ENCODE results near the gene KRT14. TPM values are rescaled to one million over a fixed set of nuclear protein-coding genes. Genes with fewer than 3 reads are reported as not detected.

KRT14 gene
- total and polyA plus RNA-seq, 2 of the 4 experiments (the other 2 are of a cell fraction): not detected

DNA sequence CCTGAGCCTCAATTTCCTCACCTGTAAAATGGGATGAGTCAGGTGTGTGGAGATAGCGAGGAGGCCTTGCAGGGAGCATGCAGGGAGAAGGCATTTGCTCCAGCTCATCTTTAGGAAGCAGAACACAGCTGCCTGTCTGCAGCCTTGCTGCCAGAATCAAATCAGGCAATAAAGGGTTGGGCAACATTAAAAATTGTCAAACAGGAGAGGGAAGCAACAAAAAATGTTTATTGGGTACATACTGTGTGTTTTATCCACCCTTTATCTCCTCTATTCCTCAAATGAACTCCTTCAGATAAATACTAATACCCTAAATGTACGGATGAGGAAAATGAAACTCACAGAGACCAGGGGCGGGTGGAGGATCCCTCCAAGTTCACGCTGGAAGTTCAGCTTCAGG lies 13.6 kb upstream of the KRT14 start:
- intact Hi-C loops (cut with micrococcal nuclease): no loop called here
- ATAC-seq (ENCODE audit: low read depth) (no peak), DNase-seq (no peak)
- H2AK9ac ChIP-seq (replicated peaks; ENCODE audit: low read depth, low read length, poor library complexity): no peak overlapping the region
- H3K4me3 ChIP-seq (ENCODE audit: insufficient read depth, low read depth, low read length): no peak overlapping the region
- H3K27ac ChIP-seq (ENCODE audit: insufficient read depth, low read length): no peak overlapping the region
- H2BK20ac ChIP-seq (ENCODE audit: low read depth, low read length): no peak overlapping the region
- H2AFZ ChIP-seq (replicated peaks; ENCODE audit: low read length, poor library complexity): no peak overlapping the region
- no peaks in the 10 kb centered on the region for H3K79me1 ChIP-seq (ENCODE audit: low read depth in 1 of 2, low read length in 2 of 2)
- no peak overlapping the region for H3K23ac ChIP-seq (ENCODE audit: low read depth, low read length)
- no peak overlapping the region for H2BK15ac ChIP-seq (ENCODE audit: low read depth, low read length)
- peaks cover 50% of the 10 kb centered on the region for H3K27me3 ChIP-seq (ENCODE audit: control insufficient read depth, insufficient read depth, low read length)
- no peaks in the 10 kb centered on the region for H3K9me3 ChIP-seq (ENCODE audit: control insufficient read depth, insufficient read depth, low read length)
- no peak overlapping the region for H3K14ac ChIP-seq (replicated peaks; ENCODE audit: low read depth, low read length)
- no peak overlapping the region for H2AK5ac ChIP-seq (ENCODE audit: low read depth, low read length)
- H2BK120ac ChIP-seq (ENCODE audit: low read depth, low read length): no peak overlapping the region
- H4K5ac ChIP-seq (ENCODE audit: low read depth, low read length): no peak overlapping the region
- H3K18ac ChIP-seq (ENCODE audit: low read depth, low read length): no peak overlapping the region
- H3K36me3 ChIP-seq (ENCODE audit: control insufficient read depth, insufficient read depth, low read length): no peaks in the 10 kb centered on the region
- CTCF ChIA-PET: interaction anchor here (1.3 kb wide), 1 partner anchor 51 kb away, joined by 4 read pairs; no protein-coding TSS in a partner anchor
- H3K9ac ChIP-seq (ENCODE audit: low read depth, low read length): no peak overlapping the region
- H3K4ac ChIP-seq (ENCODE audit: low read depth, low read length): no peak overlapping the region
- dilution Hi-C loops (cut with HindIII; ENCODE audit: low sequenced_read_pairs, unreplicated experiment): no loop called here
- BruUV-seq (replicated peaks): no TSS peak
- no peaks in the 10 kb centered on the region for H3K4me1 ChIP-seq (ENCODE audit: control insufficient read depth, insufficient read depth, low read length)
- in situ Hi-C loops (cut with MboI; ENCODE audit: low sequenced_read_pairs): no loop called here
- no peaks in the 10 kb centered on the region for H4K20me1 ChIP-seq (ENCODE audit: insufficient read depth, low read length)
- H4K91ac ChIP-seq (ENCODE audit: insufficient read depth, low read depth, low read length): no peak overlapping the region
- no peak for TF ChIP-seq MXI1 (IDR thresholded peaks at IDR 0.05; ENCODE audit: borderline replicate concordance, low read depth, low read length)
- TF ChIP-seq CHD1 (IDR thresholded peaks at IDR 0.05; ENCODE audit: low read depth, low read length): no peak
- TF ChIP-seq, protein P1, sequence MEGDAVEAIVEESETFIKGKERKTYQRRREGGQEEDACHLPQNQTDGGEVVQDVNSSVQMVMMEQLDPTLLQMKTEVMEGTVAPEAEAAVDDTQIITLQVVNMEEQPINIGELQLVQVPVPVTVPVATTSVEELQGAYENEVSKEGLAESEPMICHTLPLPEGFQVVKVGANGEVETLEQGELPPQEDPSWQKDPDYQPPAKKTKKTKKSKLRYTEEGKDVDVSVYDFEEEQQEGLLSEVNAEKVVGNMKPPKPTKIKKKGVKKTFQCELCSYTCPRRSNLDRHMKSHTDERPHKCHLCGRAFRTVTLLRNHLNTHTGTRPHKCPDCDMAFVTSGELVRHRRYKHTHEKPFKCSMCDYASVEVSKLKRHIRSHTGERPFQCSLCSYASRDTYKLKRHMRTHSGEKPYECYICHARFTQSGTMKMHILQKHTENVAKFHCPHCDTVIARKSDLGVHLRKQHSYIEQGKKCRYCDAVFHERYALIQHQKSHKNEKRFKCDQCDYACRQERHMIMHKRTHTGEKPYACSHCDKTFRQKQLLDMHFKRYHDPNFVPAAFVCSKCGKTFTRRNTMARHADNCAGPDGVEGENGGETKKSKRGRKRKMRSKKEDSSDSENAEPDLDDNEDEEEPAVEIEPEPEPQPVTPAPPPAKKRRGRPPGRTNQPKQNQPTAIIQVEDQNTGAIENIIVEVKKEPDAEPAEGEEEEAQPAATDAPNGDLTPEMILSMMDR (conservative IDR thresholded peaks at IDR 0.05; ENCODE audit: low read depth, low read length): no peak
- TF ChIP-seq BHLHE40 (IDR thresholded peaks at IDR 0.05; ENCODE audit: low read depth, low read length): no peak
- no peak for TF ChIP-seq SMC3 (IDR thresholded peaks at IDR 0.05; ENCODE audit: low read depth, low read length)
- no peak for TF ChIP-seq FOS (IDR thresholded peaks at IDR 0.05; ENCODE audit: low read depth, low read length)
- TF ChIP-seq, protein P2, sequence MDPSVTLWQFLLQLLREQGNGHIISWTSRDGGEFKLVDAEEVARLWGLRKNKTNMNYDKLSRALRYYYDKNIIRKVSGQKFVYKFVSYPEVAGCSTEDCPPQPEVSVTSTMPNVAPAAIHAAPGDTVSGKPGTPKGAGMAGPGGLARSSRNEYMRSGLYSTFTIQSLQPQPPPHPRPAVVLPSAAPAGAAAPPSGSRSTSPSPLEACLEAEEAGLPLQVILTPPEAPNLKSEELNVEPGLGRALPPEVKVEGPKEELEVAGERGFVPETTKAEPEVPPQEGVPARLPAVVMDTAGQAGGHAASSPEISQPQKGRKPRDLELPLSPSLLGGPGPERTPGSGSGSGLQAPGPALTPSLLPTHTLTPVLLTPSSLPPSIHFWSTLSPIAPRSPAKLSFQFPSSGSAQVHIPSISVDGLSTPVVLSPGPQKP (IDR thresholded peaks at IDR 0.05; ENCODE audit: borderline replicate concordance, low read depth, low read length): no peak
- TF ChIP-seq NFE2L2 (IDR thresholded peaks at IDR 0.05; ENCODE audit: low read depth, low read length): no peak
- no peak for TF ChIP-seq MAZ (IDR thresholded peaks at IDR 0.05; ENCODE audit: borderline replicate concordance, low read depth, low read length)
- TF ChIP-seq MAFK (IDR thresholded peaks at IDR 0.05; ENCODE audit: low read depth, low read length): no peak
- no peak for TF ChIP-seq RCOR1 (IDR thresholded peaks at IDR 0.05; ENCODE audit: insufficient replicate concordance, low read length)
- no peak overlapping the region for H3K4me2 ChIP-seq (ENCODE audit: low read depth, low read length)
- no peak overlapping the region for H3K56ac ChIP-seq (ENCODE audit: extremely low read depth, insufficient read depth, low read length)
- WGBS, 2 experiments (ENCODE audit: extremely low coverage in 2 of 2, insufficient read length in 1 of 2): no CpG with 5 or more reads among the region's 4 CpGs
- no peak overlapping the region for H4K8ac ChIP-seq (ENCODE audit: low read depth in 2 of 2, low read length in 2 of 2)
- POLR2A ChIA-PET (ENCODE audit: unreplicated experiment): no interaction called here
- no peaks in the 10 kb centered on the region for H3K9me1 ChIP-seq (ENCODE audit: insufficient read depth, low read length)
- H2BK5ac ChIP-seq (ENCODE audit: low read depth, low read length, poor library complexity, severe bottlenecking): no peak overlapping the region

All from IMR-90 (cell line).